WI38 (cell line): Measurements from ENCODE around the gene SYF2.

Experiments
- H3K4me3 ChIP-seq: 2 replicates; pipeline ENCODE4 v1.5.1; 2011; ENCODE audit warnings: low read depth, mild to moderate bottlenecking, control low read depth, low read length
- TF ChIP-seq, protein P1 (sequence below): IDR thresholded peaks from 2 replicates; pipeline ENCODE4 v1.5.1; 2012; ENCODE audit warnings: low read depth, mild to moderate bottlenecking, control low read depth, low read length

Gene SYF2

DNA sequence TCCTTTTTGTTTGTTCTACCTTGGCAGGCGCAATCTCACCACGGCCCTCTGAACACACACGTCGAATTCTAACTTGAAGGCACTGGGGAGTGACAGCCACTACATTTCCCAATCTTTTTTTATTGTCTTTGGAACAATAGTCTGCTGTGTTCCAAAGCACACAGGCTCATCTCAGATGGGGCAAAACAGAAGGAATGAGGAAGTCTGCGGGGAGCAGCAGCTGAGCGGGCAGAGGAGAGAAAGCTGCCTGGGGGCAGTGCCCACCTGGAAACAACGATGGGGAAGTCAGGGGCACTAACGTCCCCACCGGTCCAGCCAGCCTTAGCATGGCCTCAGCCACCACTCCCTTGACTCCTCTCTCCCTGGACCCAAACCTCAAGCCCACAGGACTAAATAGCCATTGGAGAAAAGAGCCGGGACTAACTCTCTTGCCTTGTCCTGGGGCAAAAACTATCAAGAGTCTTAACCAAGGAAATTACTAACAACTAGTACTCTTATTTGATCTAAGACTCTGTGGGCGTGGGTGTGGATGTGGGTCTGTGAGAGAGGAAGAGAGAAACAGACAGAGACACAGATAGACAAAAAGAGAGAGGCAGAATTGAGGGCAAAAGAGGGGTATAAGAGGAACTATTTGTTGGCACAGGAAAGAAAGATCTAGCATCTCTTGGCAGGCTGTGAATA lies 34.2 kb downstream of the SYF2 start:
- H3K4me3 ChIP-seq = no peak overlapping the region
- TF ChIP-seq, protein P1, sequence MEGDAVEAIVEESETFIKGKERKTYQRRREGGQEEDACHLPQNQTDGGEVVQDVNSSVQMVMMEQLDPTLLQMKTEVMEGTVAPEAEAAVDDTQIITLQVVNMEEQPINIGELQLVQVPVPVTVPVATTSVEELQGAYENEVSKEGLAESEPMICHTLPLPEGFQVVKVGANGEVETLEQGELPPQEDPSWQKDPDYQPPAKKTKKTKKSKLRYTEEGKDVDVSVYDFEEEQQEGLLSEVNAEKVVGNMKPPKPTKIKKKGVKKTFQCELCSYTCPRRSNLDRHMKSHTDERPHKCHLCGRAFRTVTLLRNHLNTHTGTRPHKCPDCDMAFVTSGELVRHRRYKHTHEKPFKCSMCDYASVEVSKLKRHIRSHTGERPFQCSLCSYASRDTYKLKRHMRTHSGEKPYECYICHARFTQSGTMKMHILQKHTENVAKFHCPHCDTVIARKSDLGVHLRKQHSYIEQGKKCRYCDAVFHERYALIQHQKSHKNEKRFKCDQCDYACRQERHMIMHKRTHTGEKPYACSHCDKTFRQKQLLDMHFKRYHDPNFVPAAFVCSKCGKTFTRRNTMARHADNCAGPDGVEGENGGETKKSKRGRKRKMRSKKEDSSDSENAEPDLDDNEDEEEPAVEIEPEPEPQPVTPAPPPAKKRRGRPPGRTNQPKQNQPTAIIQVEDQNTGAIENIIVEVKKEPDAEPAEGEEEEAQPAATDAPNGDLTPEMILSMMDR = no peak

DNA sequence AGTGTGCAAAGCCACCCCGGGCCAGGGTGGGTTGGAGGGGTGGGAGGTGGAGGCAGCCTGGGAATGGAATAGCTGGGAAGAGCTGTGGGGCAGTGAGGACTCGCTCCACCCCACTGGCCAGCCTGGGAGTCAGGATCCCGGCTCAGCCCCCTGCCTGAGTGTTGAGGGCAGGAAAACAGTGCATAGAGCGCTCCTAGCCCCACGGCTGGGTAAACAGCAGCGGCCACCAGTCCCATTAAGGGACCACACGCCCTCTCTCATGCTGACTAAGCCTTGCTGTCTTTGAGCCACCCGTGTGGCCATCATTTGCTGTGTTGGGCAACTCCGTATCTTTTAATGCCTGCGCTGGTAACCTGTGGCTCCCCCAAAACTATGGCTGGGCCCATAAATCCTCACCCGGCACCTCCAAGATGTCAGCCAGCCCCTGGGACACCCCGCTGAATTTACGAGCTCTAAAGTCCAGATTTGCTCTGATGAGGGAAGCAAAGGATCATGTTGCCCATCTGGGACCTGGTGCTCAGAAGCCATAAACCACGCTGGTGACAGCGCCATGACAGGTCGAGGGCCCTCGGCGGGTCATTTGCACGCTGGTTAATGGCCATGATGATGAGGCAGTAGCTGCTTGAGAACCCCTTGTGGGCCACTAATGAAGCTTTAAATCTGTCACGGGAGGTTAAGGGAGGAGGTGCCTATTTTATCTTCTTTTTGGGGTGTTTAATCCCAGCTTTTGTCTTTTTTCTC lies 34.9 kb downstream of the SYF2 start:
- no peak overlapping the region for H3K4me3 ChIP-seq
- TF ChIP-seq, protein P1 = no peak

DNA sequence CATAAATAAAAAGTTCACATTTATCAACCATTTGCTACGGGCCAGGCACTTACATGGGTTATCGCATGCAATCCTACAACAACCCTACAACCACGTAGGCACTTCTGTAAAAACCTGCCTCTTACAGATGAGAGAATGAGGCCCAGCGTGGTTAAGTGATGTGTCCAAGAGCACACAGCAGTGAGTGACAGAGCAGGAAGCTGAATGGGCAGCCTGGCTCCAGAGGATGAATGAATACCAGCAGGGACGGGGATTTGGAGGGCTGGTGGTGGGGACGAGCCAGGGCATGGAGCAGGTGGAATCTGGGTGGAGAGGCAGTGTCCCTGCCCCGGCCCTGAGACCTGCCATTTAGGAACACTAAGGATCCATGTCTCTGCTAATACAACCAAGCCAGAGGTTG lies 35.5 kb downstream of the SYF2 start:
- TF ChIP-seq, protein P1 = no peak
- no peak overlapping the region for H3K4me3 ChIP-seq

DNA sequence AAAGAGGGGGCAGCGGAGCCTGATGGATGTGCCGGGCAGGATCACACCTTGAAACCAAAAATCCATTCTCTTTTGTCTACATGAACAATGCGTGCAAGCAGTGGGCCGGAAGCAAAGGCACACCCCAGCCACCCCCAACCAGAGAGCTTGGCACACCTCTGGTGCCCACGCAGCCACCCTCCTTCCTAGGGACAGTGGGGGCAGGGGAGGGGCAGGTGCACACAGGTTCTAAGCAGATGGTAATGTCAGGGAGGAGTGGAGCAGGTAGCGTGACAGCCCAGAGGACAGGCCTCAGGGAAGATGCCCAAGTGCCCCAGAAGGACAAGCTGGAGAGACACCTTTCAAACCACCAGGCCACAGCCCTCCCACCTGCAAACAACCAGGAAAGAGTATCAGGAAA lies 36.5 kb downstream of the SYF2 start:
- TF ChIP-seq, protein P1 = no peak
- H3K4me3 ChIP-seq = no peak overlapping the region

DNA sequence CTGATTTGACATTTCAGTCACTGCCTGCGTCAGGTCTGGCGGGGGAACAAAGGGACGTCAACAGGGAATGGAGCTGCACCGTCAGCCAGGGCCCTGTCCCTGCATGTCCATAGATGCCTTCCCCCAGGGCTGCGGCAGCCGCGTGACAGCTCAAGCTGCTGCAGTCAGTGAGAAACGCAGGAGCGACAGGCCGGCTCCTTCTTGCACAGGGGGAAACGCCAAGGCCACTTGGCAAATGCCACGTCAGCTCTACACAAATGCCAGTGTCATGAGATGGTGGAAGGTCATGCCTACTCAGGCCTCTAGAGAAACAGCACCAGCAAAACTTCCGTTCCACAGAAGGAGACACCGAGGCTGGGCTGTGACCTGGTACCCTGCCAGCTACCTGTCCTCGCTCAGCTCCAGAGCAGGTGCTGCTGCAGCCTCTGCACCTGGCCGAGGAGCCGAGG lies 37.7 kb downstream of the SYF2 start:
- TF ChIP-seq, protein P1 = no peak
- H3K4me3 ChIP-seq = no peak overlapping the region

DNA sequence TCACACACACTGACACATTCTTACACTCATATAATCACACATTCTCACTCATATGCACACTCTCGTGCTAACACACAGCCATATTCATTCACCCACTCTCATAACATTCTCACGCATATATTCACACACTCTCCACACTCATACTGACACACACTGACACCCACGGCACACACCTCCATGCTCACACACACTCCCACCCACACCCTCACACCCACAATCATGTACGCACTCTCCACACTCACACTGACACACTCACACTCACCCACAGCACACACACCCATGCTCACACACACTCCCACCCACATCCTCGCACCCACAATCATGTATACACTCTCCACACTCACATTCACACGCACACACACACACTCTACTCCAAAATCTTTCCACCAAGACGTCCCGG lies 38.2 kb downstream of the SYF2 start:
- TF ChIP-seq, protein P1 = no peak
- no peak overlapping the region for H3K4me3 ChIP-seq

DNA sequence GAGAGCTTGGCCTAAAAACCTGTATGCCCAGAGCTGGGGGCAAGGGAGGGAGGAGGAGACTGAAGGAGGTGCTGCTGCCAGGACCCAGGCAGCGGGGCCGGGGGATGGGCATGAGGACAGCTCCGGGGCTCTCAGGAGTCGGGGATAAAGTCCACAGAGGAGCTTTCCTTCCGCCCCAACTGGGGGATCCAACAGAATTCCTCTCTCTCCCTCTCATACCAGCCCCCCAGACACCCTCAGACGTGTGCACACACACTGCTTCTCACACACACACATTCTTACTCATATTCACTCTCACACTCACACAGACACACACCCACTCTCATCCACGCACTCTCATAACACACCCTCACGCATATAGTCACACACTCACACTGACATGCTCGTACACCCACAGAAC lies 39.1 kb downstream of the SYF2 start:
- TF ChIP-seq, protein P1 = no peak

More for the DNA sequence above, 39.1 kb downstream of the SYF2 start:
- H3K4me3 ChIP-seq = no peak overlapping the region
